Activated T-helper 2 cell treated with anti-CD3 and anti-CD28 coated beads, Interferon-gamma antibody, Interleukin-2, Interleukin-4, amounts not matched to agents 10 μg/mL and 5 μg/mL and 100 μg/mL, durations not matched to agents 14 hours and 24 hours and 36 hours (primary cell): Measurements from ENCODE around the gene EFCAB5. TPM values are rescaled to one million over a fixed set of nuclear protein-coding genes. Genes with fewer than 3 reads are reported as not detected.
"Not testable (repeated sequence)": the region's sequence is repeated elsewhere in the genome, so short reads cannot be mapped to it uniquely, and the experiment has no call there.

Source experiments
- DNase-seq: peaks from one replicate; pipeline ENCODE4 v3.0.0; 2021; ENCODE audit warnings: low spot score
- H3K27ac Mint-ChIP-seq: one replicate; pipeline ENCODE4 v1.8.0; 2021; ENCODE audit warnings: mixed read lengths
- H3K27me3 Mint-ChIP-seq: one replicate; pipeline ENCODE4 v1.8.0; 2021; ENCODE audit warnings: low read depth, mixed read lengths
- H3K36me3 Mint-ChIP-seq: one replicate; pipeline ENCODE4 v1.8.0; 2021; ENCODE audit warnings: low read depth, mixed read lengths
- H3K4me1 Mint-ChIP-seq: one replicate; pipeline ENCODE4 v1.8.0; 2021; ENCODE audit warnings: low read depth, mixed read lengths
- H3K4me3 Mint-ChIP-seq: one replicate; pipeline ENCODE4 v1.8.0; 2021; ENCODE audit warnings: low read depth, mild to moderate bottlenecking, moderate library complexity, mixed read lengths
- H3K9me3 Mint-ChIP-seq: one replicate; pipeline ENCODE4 v1.8.0; 2021; ENCODE audit warnings: mixed read lengths
- intact Hi-C: fragments of 100-400 bp; cut with micrococcal nuclease; formaldehyde crosslinking; loops from one replicate; pipeline ENCODE4 v1.15.1; 2023
- total RNA-seq: library from RNA; stranded (reverse); gene quantifications from 2 replicates; pipeline ENCODE4 v1.2.3, GENCODE V29; 2022

The EFCAB5 gene
- total RNA-seq, 1 donor from 2014 or later: 0.94 TPM

DNA sequence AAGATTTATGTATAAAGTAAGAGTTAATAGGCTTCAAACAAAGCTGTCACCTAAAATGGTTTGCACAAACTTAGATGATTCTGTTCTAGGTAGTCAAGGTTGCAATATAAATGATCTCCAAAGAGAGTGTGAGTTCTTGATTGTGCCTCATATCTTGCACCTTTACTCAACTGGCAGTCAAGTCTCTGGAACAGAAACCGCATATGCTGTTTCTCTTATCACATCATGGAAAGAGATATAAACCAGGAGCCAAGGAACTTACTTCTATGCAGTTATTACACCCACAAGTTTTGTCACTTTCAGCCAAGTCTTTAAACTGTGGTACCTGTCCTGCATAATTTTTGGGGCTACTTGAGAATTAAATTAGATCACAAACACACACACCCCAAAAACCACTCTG, 16.6 kb upstream of the EFCAB5 start:
- Mint-ChIP-seq H3K27me3 (no peaks in the 10 kb centered on the region), H3K9me3 (no peaks in the 10 kb centered on the region), H3K27ac (no peak overlapping the region), H3K36me3 (peaks cover 13% of the 10 kb centered on the region), H3K4me3 (no peak overlapping the region), H3K4me1 (peaks cover 22% of the 10 kb centered on the region)
- intact Hi-C loops: no loop called here
- no peak for DNase-seq

DNA sequence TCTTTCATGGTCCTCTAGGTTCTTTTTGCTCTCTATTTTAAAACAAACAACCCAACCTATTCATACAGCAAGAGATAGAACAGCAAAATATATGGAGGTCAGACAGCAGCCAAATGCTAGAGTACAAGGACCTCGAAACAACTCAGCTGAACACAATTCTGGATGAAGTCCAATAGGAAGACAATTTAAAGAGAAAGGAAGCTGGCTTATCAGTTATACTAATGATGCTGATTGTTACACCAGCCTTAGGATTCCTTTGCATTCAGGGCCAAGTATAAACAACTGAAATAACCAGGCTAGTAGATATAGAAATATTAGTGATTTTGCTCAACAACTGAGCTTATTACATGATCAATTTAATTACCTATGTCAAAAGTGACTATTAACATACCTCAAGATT, 13.9 kb upstream of the EFCAB5 start:
- no peak overlapping the region for H3K27ac Mint-ChIP-seq
- no peaks in the 10 kb centered on the region for H3K27me3 Mint-ChIP-seq
- peaks cover 13% of the 10 kb centered on the region for H3K36me3 Mint-ChIP-seq
- H3K4me3 Mint-ChIP-seq: no peak overlapping the region
- H3K4me1 Mint-ChIP-seq: peaks cover 18% of the 10 kb centered on the region
- intact Hi-C loops: no loop called here
- no peak for DNase-seq
- no peaks in the 10 kb centered on the region for H3K9me3 Mint-ChIP-seq

GRCh38 chr17:29929006-29929532, 12.4 kb upstream of the EFCAB5 start:
- Mint-ChIP-seq H3K4me3 (no peak overlapping the region), H3K4me1 (peaks cover 18% of the 10 kb centered on the region), H3K9me3 (no peaks in the 10 kb centered on the region), H3K36me3 (peaks cover 13% of the 10 kb centered on the region), H3K27ac (no peak overlapping the region), H3K27me3 (no peaks in the 10 kb centered on the region)
- intact Hi-C loops: no loop called here
- no peak for DNase-seq

DNA sequence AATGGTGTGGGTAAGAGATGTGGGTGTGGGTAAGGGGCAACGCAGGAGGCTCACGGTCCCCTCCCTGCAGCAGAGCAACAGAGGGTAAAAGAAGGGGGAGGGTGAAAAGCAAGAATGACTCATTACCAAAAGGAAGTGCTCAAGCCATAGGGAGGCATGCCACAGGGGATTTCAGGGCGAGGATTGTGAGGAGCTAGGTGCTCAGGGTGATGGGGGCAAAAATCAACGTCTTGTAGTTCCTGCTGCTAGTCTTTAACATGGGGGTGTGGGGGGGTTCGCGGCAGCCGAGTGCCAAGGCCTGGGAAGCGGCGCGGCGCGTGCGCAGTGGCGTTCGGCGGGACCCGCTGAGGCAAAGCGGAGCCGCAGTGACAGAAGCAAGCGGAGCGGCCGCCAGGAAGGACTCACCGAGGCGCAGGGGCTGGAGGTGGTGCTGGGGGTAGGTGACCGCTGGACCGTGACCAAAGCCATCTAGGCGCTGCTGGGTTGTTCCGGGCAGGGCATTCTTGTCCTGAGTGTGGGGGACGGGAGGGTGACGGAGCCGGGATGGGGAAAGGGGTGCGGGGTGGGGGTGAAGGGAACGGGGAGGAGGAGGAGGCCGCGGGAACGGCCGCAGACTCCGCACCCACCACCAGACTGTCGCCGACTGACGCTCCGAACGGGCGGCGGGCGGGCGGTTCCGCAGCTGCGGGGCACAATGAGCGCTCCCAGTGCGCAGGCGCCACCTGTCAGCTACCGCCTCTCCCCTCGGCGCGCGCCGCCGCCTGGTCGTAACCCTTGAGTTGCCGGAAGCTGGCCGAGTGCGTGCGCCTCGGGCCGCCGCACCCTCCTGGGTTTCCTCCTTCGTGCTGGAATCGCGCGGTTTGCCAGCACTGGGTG, 11.7 kb upstream of the EFCAB5 start, which contains the start of gene SSH2:
Gene SSH2, minus strand, starts transcription at position 696 of the 876 bp plus-strand sequence. Its CDS starts 228 bp downstream, at position 468.
- Mint-ChIP-seq H3K27ac (no peak within 1 kb of the TSS), H3K4me1 (peaks cover 18% of the 10 kb centered on the region), H3K36me3 (peaks cover 13% of the 10 kb centered on the region), H3K27me3 (no peaks in the 10 kb centered on the region), H3K4me3 (no peak within 1 kb of the TSS), H3K9me3 (no peaks in the 10 kb centered on the region)
- intact Hi-C loops: loop anchor here (5.0 kb wide), 2 partner anchors 312 to 362 kb away; partner anchors contain the start of genes ABHD15 and TP53I13
- DNase-seq: peak; percentile 83

- no peaks in the 10 kb centered on the region for H3K27me3 Mint-ChIP-seq
- intact Hi-C loops: loop anchor here (1.0 to 5.0 kb wide), 5 partner anchors 63 to 363 kb away; partner anchors contain the start of genes ABHD15 and TP53I13
- peaks cover 18% of the 10 kb centered on the region for H3K4me1 Mint-ChIP-seq
- H3K4me3 Mint-ChIP-seq: no peak overlapping the region
- DNase-seq: no peak
- H3K36me3 Mint-ChIP-seq: peaks cover 13% of the 10 kb centered on the region
- no peak overlapping the region for H3K27ac Mint-ChIP-seq
- no peaks in the 10 kb centered on the region for H3K9me3 Mint-ChIP-seq
Observed at GRCh38 chr17:29930409-29931010, 10.9 kb upstream of the EFCAB5 start.

- peak; percentile 61 for DNase-seq
- H3K27ac Mint-ChIP-seq: no peak overlapping the region
- H3K4me1 Mint-ChIP-seq: peaks cover 16% of the 10 kb centered on the region
- intact Hi-C loops: loop anchor here (1.0 to 5.0 kb wide), 5 partner anchors 64 to 364 kb away; partner anchors contain the start of genes ABHD15 and TP53I13
- peaks cover 4% of the 10 kb centered on the region for H3K9me3 Mint-ChIP-seq
- H3K4me3 Mint-ChIP-seq: no peak overlapping the region
- peaks cover 10% of the 10 kb centered on the region for H3K36me3 Mint-ChIP-seq
- H3K27me3 Mint-ChIP-seq: no peaks in the 10 kb centered on the region
Observed at GRCh38 chr17:29931231-29931932, 10.1 kb upstream of the EFCAB5 start.

- Mint-ChIP-seq H3K27me3 (no peaks in the 10 kb centered on the region), H3K4me1 (peaks cover 14% of the 10 kb centered on the region), H3K36me3 (peaks cover 7% of the 10 kb centered on the region), H3K9me3 (peaks cover 4% of the 10 kb centered on the region), H3K4me3 (no peak overlapping the region), H3K27ac (no peak overlapping the region)
- no peak for DNase-seq
- intact Hi-C loops: loop anchor here (5.0 kb wide), 2 partner anchors 316 to 366 kb away; partner anchors contain the start of genes ABHD15 and TP53I13
Observed at GRCh38 chr17:29933379-29933778, 8.1 kb upstream of the EFCAB5 start.

GRCh38 chr17:29935909-29936308, 5.5 kb upstream of the EFCAB5 start:
- H3K4me3 Mint-ChIP-seq, H3K9me3 Mint-ChIP-seq, DNase-seq, H3K27me3 Mint-ChIP-seq, intact Hi-C loops, H3K27ac Mint-ChIP-seq, H3K36me3 Mint-ChIP-seq: not testable (repeated sequence)
- H3K4me1 Mint-ChIP-seq: peaks cover 21% of the 10 kb centered on the region

- Mint-ChIP-seq H3K27ac (no peak overlapping the region), H3K4me1 (peaks cover 21% of the 10 kb centered on the region), H3K27me3 (peaks cover 2% of the 10 kb centered on the region), H3K36me3 (no peaks in the 10 kb centered on the region), H3K4me3 (no peak overlapping the region), H3K9me3 (peaks cover 4% of the 10 kb centered on the region)
- DNase-seq: no peak
- intact Hi-C loops: no loop called here
Observed at GRCh38 chr17:29936724-29937123, 4.7 kb upstream of the EFCAB5 start.

DNA sequence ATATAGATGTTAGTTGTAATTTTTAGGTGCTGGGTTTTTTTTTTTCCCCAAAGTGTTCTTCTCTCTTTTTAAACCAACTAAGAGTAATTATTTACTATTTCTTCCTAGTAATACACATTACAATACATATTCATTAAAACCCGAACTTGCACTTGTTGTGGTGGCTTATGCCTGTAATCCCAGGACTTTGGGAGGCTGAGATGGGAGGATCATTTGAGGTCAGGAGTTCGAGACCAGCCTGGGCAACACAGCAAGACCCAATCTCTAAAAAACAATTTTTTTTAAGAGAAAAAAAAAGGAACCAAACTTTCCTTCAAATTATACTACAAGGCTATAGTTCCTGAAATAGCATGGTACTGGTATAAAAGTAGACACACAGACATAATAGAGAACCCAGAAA, 3.8 kb downstream of the EFCAB5 start:
- Mint-ChIP-seq H3K4me3 (no peak overlapping the region), H3K36me3 (no peaks in the 10 kb centered on the region), H3K9me3 (no peaks in the 10 kb centered on the region), H3K4me1 (no peaks in the 10 kb centered on the region), H3K27ac (no peak overlapping the region), H3K27me3 (peaks cover 2% of the 10 kb centered on the region)
- intact Hi-C loops: no loop called here
- no peak for DNase-seq

DNA sequence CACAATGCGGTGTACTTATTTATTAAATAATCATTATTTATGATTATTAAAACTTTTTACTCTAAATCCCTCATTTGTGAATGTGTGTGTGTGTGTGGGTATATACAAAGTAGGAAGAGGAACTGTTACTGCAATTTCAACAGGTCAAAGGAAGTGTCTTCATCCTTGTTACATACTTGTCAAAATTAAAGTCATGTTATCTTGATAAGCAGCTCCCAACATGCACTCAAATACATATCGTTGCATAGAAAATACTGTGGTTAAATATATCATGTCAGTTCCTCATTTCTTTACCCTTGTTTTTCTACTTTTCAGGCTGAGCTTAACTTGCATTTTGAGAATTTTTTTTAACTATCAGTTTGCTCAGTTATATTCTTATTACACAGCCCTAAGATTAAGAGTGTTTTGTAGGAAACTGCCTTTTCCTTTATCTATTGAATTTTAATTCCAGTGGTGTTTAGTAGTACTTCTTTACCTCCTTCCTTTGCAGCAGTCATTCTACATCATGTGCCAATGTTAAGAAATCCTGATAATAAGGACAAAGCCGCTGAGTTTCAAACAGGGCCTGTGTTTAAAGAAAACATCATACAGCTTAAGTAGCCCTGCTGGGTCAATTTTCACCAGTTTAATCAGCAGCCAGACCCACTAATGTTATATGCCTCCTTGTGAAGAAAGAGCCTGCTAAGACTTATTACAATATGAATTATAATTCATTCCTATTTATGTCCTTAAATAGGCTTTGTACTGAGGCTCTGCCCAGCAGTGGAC, 7.2 kb downstream of the EFCAB5 start:
- Mint-ChIP-seq H3K4me3 (no peak overlapping the region), H3K27me3 (no peaks in the 10 kb centered on the region), H3K9me3 (no peaks in the 10 kb centered on the region), H3K27ac (no peak overlapping the region), H3K36me3 (no peaks in the 10 kb centered on the region), H3K4me1 (no peaks in the 10 kb centered on the region)
- intact Hi-C loops: no loop called here
- DNase-seq: no peak

DNA sequence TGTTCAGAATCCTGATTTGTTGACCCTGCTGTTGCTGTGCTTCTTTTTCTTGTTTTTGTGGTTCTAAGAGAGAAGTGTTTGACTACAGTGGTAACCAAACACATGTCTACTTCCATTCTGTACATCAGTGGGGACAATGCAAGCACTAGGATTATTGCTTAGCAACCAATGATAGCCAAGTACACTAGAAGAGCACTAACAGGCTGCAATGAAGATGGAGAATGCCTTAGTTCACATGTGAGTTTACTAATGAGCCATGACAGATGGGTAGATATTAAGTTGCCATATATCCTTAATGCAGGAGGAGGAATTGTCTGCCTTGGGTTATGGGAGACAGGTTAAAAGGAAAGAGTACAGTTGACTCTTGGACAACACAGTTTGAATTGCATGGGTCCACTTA, 8.3 kb downstream of the EFCAB5 start:
- Mint-ChIP-seq H3K27me3 (no peaks in the 10 kb centered on the region), H3K4me3 (no peak overlapping the region), H3K9me3 (peaks cover 2% of the 10 kb centered on the region), H3K27ac (no peak overlapping the region), H3K4me1 (no peaks in the 10 kb centered on the region), H3K36me3 (no peaks in the 10 kb centered on the region)
- DNase-seq: no peak
- intact Hi-C loops: no loop called here
